Neural progenitor cell (in vitro differentiated cells): ENCODE data around the gene KRT79. TPM values are rescaled to one million over a fixed set of nuclear protein-coding genes. Genes with fewer than 3 reads are reported as not detected.

Experiments used
- DNase-seq: peaks from one replicate; pipeline ENCODE4 v3.0.0-alpha.2; 2016; ENCODE audit warnings: low spot score
- H2AFZ ChIP-seq: fragments of 200-600 bp; sonication (generic); replicated peaks from 2 replicates; pipeline ENCODE4 v1.6.1; 2016; ENCODE audit warnings: antibody characterized with exemption
- H3F3A ChIP-seq: fragments of 200-600 bp; sonication (generic); 2 replicates; pipeline ENCODE4 v1.6.1; 2016; ENCODE audit warnings: antibody characterized with exemption, low read depth
- H3K27ac ChIP-seq: fragments of 200-600 bp; sonication (generic); 2 replicates; pipeline ENCODE4 v1.5.1; 2016; ENCODE audit warnings: mild to moderate bottlenecking
- H3K27me3 ChIP-seq: fragments of 200-600 bp; sonication (generic); 2 replicates; pipeline ENCODE4 v1.6.1; 2016; ENCODE audit warnings: mild to moderate bottlenecking, moderate library complexity
- H3K36me3 ChIP-seq: fragments of 200-600 bp; sonication (generic); 2 replicates; pipeline ENCODE4 v1.5.1; 2016
- H3K4me1 ChIP-seq: fragments of 200-600 bp; sonication (generic); 2 replicates; pipeline ENCODE4 v1.6.1; 2016; ENCODE audit warnings: mixed run types
- H3K4me2 ChIP-seq: fragments of 200-600 bp; sonication (generic); 2 replicates; pipeline ENCODE4 v1.6.1; 2016
- H3K4me3 ChIP-seq: fragments of 200-600 bp; sonication (generic); 2 replicates; pipeline ENCODE4 v1.5.1; 2016
- H3K79me2 ChIP-seq: fragments of 200-600 bp; sonication (generic); 2 replicates; pipeline ENCODE4 v1.6.1; 2016; ENCODE audit warnings: low read depth
- H3K9ac ChIP-seq: fragments of 200-600 bp; sonication (generic); 2 replicates; pipeline ENCODE4 v1.6.1; 2016
- H3K9me3 ChIP-seq: fragments of 200-600 bp; sonication (generic); 2 replicates; pipeline ENCODE4 v1.5.1; 2016; ENCODE audit warnings: low read depth
- H4K20me1 ChIP-seq: fragments of 200-600 bp; sonication (generic); 2 replicates; pipeline ENCODE4 v1.6.1; 2016; ENCODE audit warnings: low read depth
- H3K27ac Mint-ChIP-seq: 3 replicates; pipeline ENCODE4 v1.8.0; 2021; ENCODE audit warnings: mixed read lengths
- H3K27me3 Mint-ChIP-seq: 2 replicates; pipeline ENCODE4 v1.8.0; 2022; ENCODE audit warnings: low read depth, mild to moderate bottlenecking, inconsistent platforms, moderate library complexity, mixed read lengths; ENCODE audit not compliant: insufficient read depth
- H3K36me3 Mint-ChIP-seq: 3 replicates; pipeline ENCODE4 v1.8.0; 2021; ENCODE audit warnings: mixed read lengths
- H3K4me1 Mint-ChIP-seq: 3 replicates; pipeline ENCODE4 v1.8.0; 2021; ENCODE audit warnings: mixed read lengths
- H3K4me3 Mint-ChIP-seq: 3 replicates; pipeline ENCODE4 v1.8.0; 2021; ENCODE audit warnings: mild to moderate bottlenecking, moderate library complexity, mixed read lengths
- H3K9me3 Mint-ChIP-seq: 3 replicates; pipeline ENCODE4 v1.8.0; 2020; ENCODE audit warnings: mixed read lengths
- EZH2 ChIP-seq: fragments of 200-600 bp; sonication (generic); IDR thresholded peaks from 2 replicates; pipeline ENCODE4 v1.6.1; 2017; ENCODE audit warnings: antibody characterized with exemption, mild to moderate bottlenecking, moderate library complexity
- EZH2phosphoT487 ChIP-seq: fragments of 200-600 bp; sonication (generic); IDR thresholded peaks from 2 replicates; pipeline ENCODE4 v1.6.1; 2017; ENCODE audit warnings: antibody characterized with exemption
- total RNA-seq: library from RNA; depleted of rRNA; stranded (reverse); fragments of >200 nt; gene quantifications from 2 replicates; pipeline ENCODE4 v1.2.3, GENCODE V29; 2015; ENCODE audit warnings: low replicate concordance
- TF ChIP-seq, protein P1 (sequence below): fragments of 200-600 bp; sonication (generic); IDR thresholded peaks from 2 replicates; pipeline ENCODE4 v1.5.1; 2017; ENCODE audit warnings: antibody characterized with exemption, mild to moderate bottlenecking

Gene KRT79
- total RNA-seq, 1 donor from 2014 or later, result not detected

- no peaks in the 10 kb centered on the region for H3F3A ChIP-seq
- no peaks in the 10 kb centered on the region for H4K20me1 ChIP-seq
- H3K4me2 ChIP-seq, result no peak overlapping the region
- no peak overlapping the region for H3K9ac ChIP-seq
- no peaks in the 10 kb centered on the region for H3K79me2 ChIP-seq
- H3K9me3 ChIP-seq, result no peaks in the 10 kb centered on the region
- Mint-ChIP-seq H3K4me1 (no peaks in the 10 kb centered on the region), H3K27ac (no peak overlapping the region), H3K36me3 (no peaks in the 10 kb centered on the region), H3K4me3 (no peak overlapping the region), H3K27me3 (no peaks in the 10 kb centered on the region), H3K9me3 (no peaks in the 10 kb centered on the region)
- no peak for DNase-seq
- H2AFZ ChIP-seq, result no peak overlapping the region
- H3K27ac ChIP-seq, result no peak overlapping the region
- no peaks in the 10 kb centered on the region for H3K4me1 ChIP-seq
- H3K4me3 ChIP-seq, result no peak overlapping the region
- TF ChIP-seq EZH2phosphoT487, result no peak
- no peak for TF ChIP-seq EZH2
- H3K27me3 ChIP-seq, result peaks cover 4% of the 10 kb centered on the region
- H3K36me3 ChIP-seq, result no peaks in the 10 kb centered on the region
These were observed 55.3 kb downstream of the KRT79 start for GRCh38 chr12:52778833-52779232.

- H3K9me3 ChIP-seq, result no peaks in the 10 kb centered on the region
- no peaks in the 10 kb centered on the region for H3K4me1 Mint-ChIP-seq
- no peaks in the 10 kb centered on the region for H3K36me3 Mint-ChIP-seq
- H3F3A ChIP-seq, result no peaks in the 10 kb centered on the region
- H3K27me3 ChIP-seq, result peaks cover 4% of the 10 kb centered on the region
- H3K9ac ChIP-seq, result no peak overlapping the region
- no peaks in the 10 kb centered on the region for H4K20me1 ChIP-seq
- no peak overlapping the region for H3K4me3 Mint-ChIP-seq
- H3K9me3 Mint-ChIP-seq, result no peaks in the 10 kb centered on the region
- H3K27ac ChIP-seq, result no peak overlapping the region
- TF ChIP-seq EZH2phosphoT487 (no peak), EZH2 (no peak)
- TF ChIP-seq, protein P1, sequence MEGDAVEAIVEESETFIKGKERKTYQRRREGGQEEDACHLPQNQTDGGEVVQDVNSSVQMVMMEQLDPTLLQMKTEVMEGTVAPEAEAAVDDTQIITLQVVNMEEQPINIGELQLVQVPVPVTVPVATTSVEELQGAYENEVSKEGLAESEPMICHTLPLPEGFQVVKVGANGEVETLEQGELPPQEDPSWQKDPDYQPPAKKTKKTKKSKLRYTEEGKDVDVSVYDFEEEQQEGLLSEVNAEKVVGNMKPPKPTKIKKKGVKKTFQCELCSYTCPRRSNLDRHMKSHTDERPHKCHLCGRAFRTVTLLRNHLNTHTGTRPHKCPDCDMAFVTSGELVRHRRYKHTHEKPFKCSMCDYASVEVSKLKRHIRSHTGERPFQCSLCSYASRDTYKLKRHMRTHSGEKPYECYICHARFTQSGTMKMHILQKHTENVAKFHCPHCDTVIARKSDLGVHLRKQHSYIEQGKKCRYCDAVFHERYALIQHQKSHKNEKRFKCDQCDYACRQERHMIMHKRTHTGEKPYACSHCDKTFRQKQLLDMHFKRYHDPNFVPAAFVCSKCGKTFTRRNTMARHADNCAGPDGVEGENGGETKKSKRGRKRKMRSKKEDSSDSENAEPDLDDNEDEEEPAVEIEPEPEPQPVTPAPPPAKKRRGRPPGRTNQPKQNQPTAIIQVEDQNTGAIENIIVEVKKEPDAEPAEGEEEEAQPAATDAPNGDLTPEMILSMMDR, result no peak
- H3K27me3 Mint-ChIP-seq, result peaks cover 2% of the 10 kb centered on the region
- H3K27ac Mint-ChIP-seq, result no peak overlapping the region
- H3K4me2 ChIP-seq, result no peak overlapping the region
- H3K79me2 ChIP-seq, result no peaks in the 10 kb centered on the region
- H2AFZ ChIP-seq, result no peak overlapping the region
- H3K4me3 ChIP-seq, result no peak overlapping the region
- no peaks in the 10 kb centered on the region for H3K4me1 ChIP-seq
- no peak for DNase-seq
- no peaks in the 10 kb centered on the region for H3K36me3 ChIP-seq
These were observed 56.5 kb downstream of the KRT79 start for GRCh38 chr12:52777566-52777965.

GRCh38 chr12:52776913-52777395, 57.2 kb downstream of the KRT79 start, which contains the start of gene KRT76:
Gene KRT76, minus strand, starts transcription at chr12:52777345. Its CDS starts 54 bp downstream, at chr12:52777291.
- Mint-ChIP-seq H3K36me3 (no peaks in the 10 kb centered on the region), H3K4me1 (no peaks in the 10 kb centered on the region), H3K9me3 (no peaks in the 10 kb centered on the region), H3K4me3 (no peak within 1 kb of the TSS), H3K27ac (no peak within 1 kb of the TSS), H3K27me3 (peaks cover 2% of the 10 kb centered on the region)
- Histone ChIP-seq H3K4me2 (no peak within 1 kb of the TSS), H3K36me3 (no peaks in the 10 kb centered on the region), H3K4me1 (no peaks in the 10 kb centered on the region), H4K20me1 (no peaks in the 10 kb centered on the region), H3K4me3 (no peak within 1 kb of the TSS), H2AFZ (no peak within 1 kb of the TSS), H3K27ac (no peak within 1 kb of the TSS), H3K79me2 (no peaks in the 10 kb centered on the region), H3K27me3 (peaks cover 4% of the 10 kb centered on the region), H3F3A (no peaks in the 10 kb centered on the region), H3K9ac (no peak within 1 kb of the TSS), H3K9me3 (no peaks in the 10 kb centered on the region)
- TF ChIP-seq EZH2, result no peak
- TF ChIP-seq EZH2phosphoT487, result no peak
- TF ChIP-seq, protein P1, result no peak
- no peak for DNase-seq

DNA sequence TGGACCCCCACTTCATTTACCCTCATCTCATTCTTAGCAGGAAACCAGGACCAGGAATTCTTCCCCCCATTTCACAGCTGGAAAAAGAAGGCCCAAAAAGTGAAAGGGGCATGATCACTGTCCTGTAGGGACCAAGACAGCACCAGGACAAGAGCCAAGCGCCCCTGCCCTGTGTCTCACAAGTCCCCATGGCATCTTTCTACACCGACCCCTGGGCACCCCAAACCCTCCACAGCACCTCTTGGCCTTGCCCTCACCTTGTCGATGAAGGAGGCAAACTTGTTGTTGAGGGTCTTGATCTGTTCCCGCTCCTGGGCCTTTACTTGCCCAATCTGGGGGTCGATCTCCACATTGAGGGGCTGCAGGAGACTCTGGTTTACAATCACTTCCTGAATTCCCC, 57.7 kb downstream of the KRT79 start:
- Histone ChIP-seq H3F3A (no peaks in the 10 kb centered on the region), H3K27me3 (peaks cover 4% of the 10 kb centered on the region), H3K27ac (no peak overlapping the region), H3K4me1 (no peaks in the 10 kb centered on the region), H3K4me3 (no peak overlapping the region), H3K9me3 (no peaks in the 10 kb centered on the region), H4K20me1 (no peaks in the 10 kb centered on the region), H3K79me2 (no peaks in the 10 kb centered on the region), H3K36me3 (no peaks in the 10 kb centered on the region), H2AFZ (no peak overlapping the region), H3K4me2 (no peak overlapping the region), H3K9ac (no peak overlapping the region)
- no peak overlapping the region for H3K27ac Mint-ChIP-seq
- TF ChIP-seq, protein P1, result no peak
- TF ChIP-seq EZH2phosphoT487 (no peak), EZH2 (no peak)
- no peaks in the 10 kb centered on the region for H3K36me3 Mint-ChIP-seq
- H3K27me3 Mint-ChIP-seq, result peaks cover 4% of the 10 kb centered on the region
- no peak overlapping the region for H3K4me3 Mint-ChIP-seq
- H3K4me1 Mint-ChIP-seq, result no peaks in the 10 kb centered on the region
- H3K9me3 Mint-ChIP-seq, result no peaks in the 10 kb centered on the region
- DNase-seq, result no peak
